Muscle layer of colon (tissue), 2 donors: ENCODE data around the gene HSPB9.
"Not testable (repeated sequence)": the region's sequence is repeated elsewhere in the genome, so short reads cannot be mapped to it uniquely, and the experiment has no call there.

Experiments used
- H3K27ac ChIP-seq: one replicate; pipeline ENCODE4 v1.7.0; 2013; ENCODE audit warnings: low read depth, mild to moderate bottlenecking, low read length, moderate library complexity
- H3K27me3 ChIP-seq, 2 donors: one replicate each; pipeline ENCODE4 v1.7.0; 2013; ENCODE audit warnings: low read length in 2 of 2, mild to moderate bottlenecking in 2 of 2; ENCODE audit not compliant: insufficient read depth in 2 of 2, control insufficient read depth in 1 of 2
- H3K36me3 ChIP-seq: one replicate; pipeline ENCODE4 v1.7.0; 2013; ENCODE audit warnings: mild to moderate bottlenecking, low read length; ENCODE audit not compliant: insufficient read depth
- H3K4me1 ChIP-seq: one replicate; pipeline ENCODE4 v1.7.0; 2013; ENCODE audit warnings: mild to moderate bottlenecking, low read length; ENCODE audit not compliant: insufficient read depth
- H3K4me3 ChIP-seq, 2 donors: one replicate each; pipeline ENCODE4 v1.7.0; 2013; ENCODE audit warnings: low read length in 2 of 2, low read depth in 1 of 2, mild to moderate bottlenecking in 1 of 2, moderate library complexity in 1 of 2
- H3K9ac ChIP-seq: one replicate; pipeline ENCODE4 v1.7.0; 2013; ENCODE audit warnings: low read length
- H3K9me3 ChIP-seq: one replicate; pipeline ENCODE4 v1.7.0; 2013; ENCODE audit warnings: mild to moderate bottlenecking, low read length
- donor health status: abdominal sarcoma.
- donor health status: Adenocarcinoma of cecum.

HSPB9 gene

DNA sequence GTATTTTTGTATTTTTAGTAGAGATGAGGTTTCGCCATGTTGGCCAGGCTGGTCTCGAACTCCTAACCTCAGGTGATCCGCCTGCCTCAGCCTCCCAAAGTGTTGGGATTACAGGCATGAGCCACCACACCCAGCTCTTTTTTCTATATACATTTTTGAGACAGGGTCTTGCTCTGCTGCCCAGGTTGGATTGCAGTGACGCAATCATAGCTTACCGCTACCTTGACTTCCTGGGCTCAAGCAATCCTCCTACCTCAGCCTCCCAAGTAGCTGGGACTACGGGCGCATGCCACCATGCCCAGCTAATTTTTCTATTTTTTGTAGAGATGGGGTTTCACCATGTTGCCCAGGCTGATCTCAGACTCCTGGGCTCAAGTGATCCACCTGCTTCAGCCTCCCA, 18.1 kb downstream of the HSPB9 start:
- H3K36me3 ChIP-seq, H3K27ac ChIP-seq, H3K27me3 ChIP-seq, H3K4me3 ChIP-seq, H3K9ac ChIP-seq, H3K9me3 ChIP-seq: not testable (repeated sequence)
- peaks cover 26% of the 10 kb centered on the region for H3K4me1 ChIP-seq

DNA sequence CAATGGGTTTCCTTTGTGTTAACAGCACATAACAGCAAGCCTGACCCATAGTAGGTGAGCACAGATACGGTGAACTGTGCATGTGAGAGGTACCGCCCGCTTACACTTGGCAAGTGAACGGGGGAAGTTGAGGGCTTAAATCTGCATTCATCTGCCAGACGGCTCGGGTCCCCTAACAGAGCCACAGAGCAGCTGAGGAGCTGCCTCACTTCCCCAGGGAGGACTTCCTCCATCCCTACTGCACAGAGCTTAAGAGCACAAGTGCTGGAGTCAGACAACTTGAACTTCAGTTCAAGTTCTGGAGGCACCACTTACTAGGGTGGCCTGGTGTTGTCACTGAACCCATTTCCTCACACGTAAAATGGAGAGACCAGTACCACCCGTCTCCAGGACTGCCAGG, 18.8 kb downstream of the HSPB9 start:
- Histone ChIP-seq H3K4me1 (peaks cover 26% of the 10 kb centered on the region), H3K4me3 (no peak overlapping the region)

DNA sequence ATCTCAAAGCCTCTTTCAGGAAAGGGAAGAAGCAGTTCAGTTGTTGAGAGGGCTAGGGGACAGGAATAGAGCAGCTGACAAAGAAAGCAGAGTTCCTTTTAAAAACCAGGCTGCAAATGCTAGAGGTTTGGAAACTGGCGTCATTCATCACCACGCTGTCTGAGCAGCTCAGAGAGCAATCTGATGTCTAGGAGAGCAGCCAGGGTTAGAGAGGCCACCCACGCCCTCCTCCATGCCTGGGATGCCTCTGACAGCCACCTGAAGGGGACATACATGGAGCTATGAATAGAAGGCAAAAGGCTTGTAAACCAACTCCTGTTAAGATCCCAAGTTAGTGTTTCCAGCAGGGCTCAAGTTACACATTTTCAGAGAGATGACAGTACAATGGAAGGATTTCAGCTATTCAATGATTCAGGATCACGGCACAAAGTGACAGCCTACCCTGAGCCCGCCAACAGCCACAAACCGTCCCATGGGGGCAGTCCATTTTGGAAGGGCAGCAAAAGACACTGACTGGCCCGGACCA, 19.8 kb downstream of the HSPB9 start:
- Histone ChIP-seq H3K9ac (no peak overlapping the region), H3K4me1 (peaks cover 26% of the 10 kb centered on the region), H3K9me3 (no peaks in the 10 kb centered on the region), H3K27me3 (no peaks in the 10 kb centered on the region), H3K36me3 (peaks cover 4% of the 10 kb centered on the region), H3K27ac (no peak overlapping the region), H3K4me3 (no peak overlapping the region)

More for the DNA sequence above, 18.8 kb downstream of the HSPB9 start:
- H3K36me3 ChIP-seq = peaks cover 4% of the 10 kb centered on the region
- H3K27me3 ChIP-seq = no peaks in the 10 kb centered on the region
- no peaks in the 10 kb centered on the region for H3K9me3 ChIP-seq
- H3K27ac ChIP-seq = no peak overlapping the region
- H3K9ac ChIP-seq = no peak overlapping the region

DNA sequence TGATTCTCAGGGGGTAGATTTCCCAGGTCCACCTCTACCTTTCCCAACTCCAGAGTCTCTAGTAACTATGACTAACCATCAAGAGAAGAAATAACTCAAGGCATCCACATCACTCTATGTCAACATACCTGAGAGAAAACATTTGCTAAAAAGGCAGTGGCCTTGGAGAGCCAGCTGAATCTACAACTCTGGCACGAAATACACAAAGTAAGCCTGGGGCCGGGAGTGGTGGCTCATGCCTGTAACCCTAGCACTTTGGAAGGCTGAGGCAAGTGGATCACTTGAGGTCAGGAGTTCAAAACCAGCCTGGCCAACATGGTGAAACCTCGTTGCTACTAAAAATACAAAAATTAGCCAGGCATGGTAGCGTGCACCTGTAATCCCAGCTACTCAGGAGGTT, 20.5 kb downstream of the HSPB9 start:
- H3K9me3 ChIP-seq, H3K27ac ChIP-seq, H3K4me3 ChIP-seq, H3K27me3 ChIP-seq, H3K36me3 ChIP-seq, H3K9ac ChIP-seq: not testable (repeated sequence)
- H3K4me1 ChIP-seq = peaks cover 22% of the 10 kb centered on the region

DNA sequence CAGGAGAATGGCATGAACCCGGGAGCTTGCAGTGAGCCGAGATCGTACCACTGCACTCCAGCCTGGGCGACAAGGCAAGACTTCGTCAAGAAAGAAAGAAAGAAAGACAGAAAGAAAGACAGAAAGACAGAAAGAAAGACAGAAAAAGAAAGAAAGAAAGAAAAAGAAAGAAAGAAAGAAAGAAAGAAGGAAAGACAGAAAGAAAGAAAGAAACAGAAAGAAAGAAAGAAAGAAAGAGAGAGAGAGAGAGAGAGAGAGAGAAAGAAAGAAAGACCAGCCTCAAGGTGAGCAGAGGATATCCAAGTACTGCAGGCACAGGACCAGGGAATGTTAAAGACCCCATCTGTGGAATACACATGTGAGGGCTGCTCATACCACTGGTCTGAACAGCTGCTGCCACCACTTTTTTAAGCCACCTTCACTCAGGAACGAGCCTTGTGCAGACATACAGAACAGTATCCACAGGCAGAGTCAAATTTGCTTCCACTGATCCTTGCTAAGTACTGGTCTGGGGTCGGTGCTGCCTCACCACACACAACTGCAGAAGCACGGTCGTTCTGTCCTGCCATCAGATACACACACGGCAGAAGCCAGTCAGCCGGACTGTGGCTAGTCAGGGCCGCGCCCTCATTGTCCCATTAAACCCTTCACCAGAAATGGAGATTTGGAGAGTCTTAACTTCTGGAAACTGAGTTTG, 24.5 kb downstream of the HSPB9 start:
- H3K27me3 ChIP-seq = no peaks in the 10 kb centered on the region
- no peaks in the 10 kb centered on the region for H3K36me3 ChIP-seq
- no peaks in the 10 kb centered on the region for H3K9me3 ChIP-seq
- H3K4me3 ChIP-seq = no peak overlapping the region
- H3K9ac ChIP-seq = no peak overlapping the region
- H3K27ac ChIP-seq = no peak overlapping the region
- H3K4me1 ChIP-seq = peaks cover 15% of the 10 kb centered on the region

DNA sequence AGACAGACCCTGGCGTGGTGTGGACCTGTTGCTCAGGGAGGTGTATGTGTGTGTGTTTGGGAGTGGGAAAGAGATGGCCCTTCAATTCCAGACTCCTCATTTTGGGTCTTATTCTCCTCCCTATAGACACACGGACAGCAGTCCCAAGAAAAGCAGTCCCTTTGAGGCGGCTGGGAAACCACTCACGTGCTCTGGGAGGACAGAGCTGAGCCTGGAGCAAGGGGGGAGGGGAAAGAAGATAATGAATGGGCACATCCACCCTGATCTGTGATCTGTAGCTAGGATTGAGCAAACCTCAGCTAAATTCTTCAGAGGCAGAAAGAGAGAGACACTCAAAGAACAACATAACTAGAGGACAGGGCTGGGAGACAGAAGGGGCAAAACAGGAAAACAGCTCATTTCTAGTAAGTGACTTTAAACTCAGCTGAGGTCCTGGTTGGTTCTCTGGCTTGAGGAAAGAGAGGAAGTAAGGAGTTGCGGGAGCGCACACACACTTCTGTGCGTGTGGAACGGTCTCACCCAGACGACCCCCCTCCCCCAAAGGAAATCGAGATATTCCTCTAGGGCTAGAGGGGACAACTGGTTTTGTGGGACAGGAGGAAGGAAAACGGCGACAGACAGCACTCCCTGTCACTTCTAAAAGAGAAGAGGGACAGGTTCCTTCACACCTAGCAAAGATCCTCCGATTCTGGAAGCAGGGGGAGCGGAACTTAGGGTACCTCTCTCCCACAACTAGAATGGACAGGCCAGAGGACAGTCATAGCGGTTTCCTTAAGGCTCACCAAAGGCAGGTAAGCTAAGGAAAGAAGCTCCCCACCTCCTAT, 31.5 kb downstream of the HSPB9 start:
- no peaks in the 10 kb centered on the region for H3K27me3 ChIP-seq
- H3K27ac ChIP-seq = peak overlapping the region; percentile 89
- no peaks in the 10 kb centered on the region for H3K36me3 ChIP-seq
- peaks cover 22% of the 10 kb centered on the region for H3K4me1 ChIP-seq
- H3K9ac ChIP-seq = peak overlapping the region; percentile 77
- H3K4me3 ChIP-seq = peak overlapping the region; percentile 90 to 99
- no peaks in the 10 kb centered on the region for H3K9me3 ChIP-seq

DNA sequence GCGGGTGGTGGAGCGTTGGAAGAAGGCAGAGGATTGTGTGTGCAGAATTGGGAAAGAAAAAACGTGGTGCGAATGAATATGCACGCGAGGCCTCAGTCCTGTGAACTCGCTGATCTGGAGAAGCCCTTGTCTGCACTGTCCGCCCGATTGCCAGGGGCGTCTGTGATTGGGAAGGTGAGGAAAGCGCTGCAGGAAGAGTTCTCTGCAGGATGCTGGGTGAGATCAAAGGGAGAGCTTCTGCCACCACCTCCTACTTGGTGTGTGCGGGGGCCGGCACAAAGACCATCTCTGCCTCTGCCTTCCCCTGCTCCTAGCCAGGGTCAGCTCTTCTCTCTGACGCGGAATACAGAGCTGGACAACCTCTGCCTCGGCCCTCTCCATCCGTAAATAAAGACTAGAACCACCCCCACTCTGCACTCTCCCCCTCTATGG, 33.0 kb downstream of the HSPB9 start:
- H3K9ac ChIP-seq = no peak overlapping the region
- no peaks in the 10 kb centered on the region for H3K9me3 ChIP-seq
- H3K4me3 ChIP-seq = peak overlapping the region; percentile 44 to 54
- no peaks in the 10 kb centered on the region for H3K36me3 ChIP-seq
- no peaks in the 10 kb centered on the region for H3K27me3 ChIP-seq
- no peak overlapping the region for H3K27ac ChIP-seq
- peaks cover 16% of the 10 kb centered on the region for H3K4me1 ChIP-seq

DNA sequence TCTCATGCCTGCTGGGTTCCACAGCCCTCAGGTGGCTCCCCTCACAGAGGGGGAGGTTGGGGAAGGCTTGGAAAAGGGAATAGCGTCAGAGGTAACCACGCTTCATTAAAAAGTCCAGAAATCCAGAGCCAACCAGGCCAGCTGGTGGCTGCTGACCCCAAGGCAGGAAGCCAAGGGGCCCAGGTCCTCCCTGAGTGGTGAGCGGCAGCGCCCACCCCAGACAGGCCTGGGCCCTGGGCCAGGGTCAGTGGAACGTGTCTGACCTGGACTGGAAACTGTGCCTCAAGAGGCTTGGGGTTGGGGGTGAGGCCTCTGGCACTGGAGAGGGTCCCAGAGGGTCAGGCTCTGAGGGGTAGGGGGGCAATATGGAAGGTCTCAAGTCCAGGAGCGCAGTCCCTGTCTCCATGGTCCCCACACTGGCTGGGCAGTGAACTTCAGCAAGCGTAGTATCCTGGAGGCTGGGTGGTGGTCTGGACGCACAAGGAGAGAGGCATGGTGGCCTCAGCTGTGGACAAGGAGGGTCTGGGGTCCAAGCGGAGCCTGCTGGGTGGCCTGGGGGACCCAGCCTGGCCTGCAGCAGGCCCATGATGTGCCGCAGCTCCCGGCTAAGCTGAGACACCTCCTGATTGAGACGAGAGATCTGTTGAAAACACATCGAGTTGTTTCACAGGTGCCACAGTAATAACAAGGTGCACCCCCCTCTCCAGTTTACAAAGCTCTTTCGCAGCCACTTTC, 37.4 kb downstream of the HSPB9 start:
- Histone ChIP-seq H3K27me3 (no peaks in the 10 kb centered on the region), H3K4me1 (no peaks in the 10 kb centered on the region), H3K36me3 (no peaks in the 10 kb centered on the region), H3K9ac (no peak overlapping the region), H3K27ac (no peak overlapping the region), H3K9me3 (no peaks in the 10 kb centered on the region), H3K4me3 (no peak overlapping the region)

DNA sequence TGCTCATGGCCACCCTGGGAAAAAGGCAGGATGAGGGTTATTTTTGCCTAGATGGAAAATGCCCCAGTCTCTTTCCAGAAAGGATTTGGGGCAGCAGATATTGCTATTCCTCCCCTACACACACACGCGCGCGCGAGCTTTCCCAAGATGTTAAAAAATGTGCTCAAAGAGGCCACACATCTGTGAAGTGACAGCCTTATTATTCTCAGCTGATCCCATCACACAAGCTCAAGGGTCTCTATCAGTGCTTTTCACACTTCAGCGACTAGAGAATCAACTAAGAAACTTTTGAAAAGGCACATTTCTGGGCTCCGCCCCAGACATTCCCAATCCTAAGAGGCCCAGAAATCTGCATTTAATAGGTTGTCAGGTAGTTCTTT, 37.9 kb downstream of the HSPB9 start:
- H3K9ac ChIP-seq = no peak overlapping the region
- no peaks in the 10 kb centered on the region for H3K27me3 ChIP-seq
- no peak overlapping the region for H3K4me3 ChIP-seq
- no peaks in the 10 kb centered on the region for H3K9me3 ChIP-seq
- no peak overlapping the region for H3K27ac ChIP-seq
- H3K4me1 ChIP-seq = no peaks in the 10 kb centered on the region
- no peaks in the 10 kb centered on the region for H3K36me3 ChIP-seq

DNA sequence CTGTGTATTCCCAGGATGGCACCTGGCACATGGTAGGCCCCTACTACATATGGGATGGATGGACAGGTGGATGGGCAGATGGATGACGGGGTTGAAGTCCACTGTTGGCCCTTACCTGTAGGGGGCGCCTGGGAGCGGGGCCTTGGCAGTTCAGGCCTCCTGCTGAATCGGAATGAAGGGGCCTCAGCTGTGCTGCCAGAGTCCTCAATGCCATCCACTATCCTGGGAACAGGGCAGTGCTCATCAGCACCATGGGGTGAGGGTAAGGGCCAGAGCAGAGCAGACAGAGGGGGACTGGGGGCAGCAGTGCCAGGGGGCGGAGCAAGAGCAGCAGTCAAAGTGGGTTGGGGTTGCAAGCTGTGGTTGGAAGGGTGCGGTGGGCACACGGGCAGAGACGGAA, 40.5 kb downstream of the HSPB9 start:
- H3K4me1 ChIP-seq = no peaks in the 10 kb centered on the region
- no peak overlapping the region for H3K27ac ChIP-seq
- no peaks in the 10 kb centered on the region for H3K36me3 ChIP-seq

DNA sequence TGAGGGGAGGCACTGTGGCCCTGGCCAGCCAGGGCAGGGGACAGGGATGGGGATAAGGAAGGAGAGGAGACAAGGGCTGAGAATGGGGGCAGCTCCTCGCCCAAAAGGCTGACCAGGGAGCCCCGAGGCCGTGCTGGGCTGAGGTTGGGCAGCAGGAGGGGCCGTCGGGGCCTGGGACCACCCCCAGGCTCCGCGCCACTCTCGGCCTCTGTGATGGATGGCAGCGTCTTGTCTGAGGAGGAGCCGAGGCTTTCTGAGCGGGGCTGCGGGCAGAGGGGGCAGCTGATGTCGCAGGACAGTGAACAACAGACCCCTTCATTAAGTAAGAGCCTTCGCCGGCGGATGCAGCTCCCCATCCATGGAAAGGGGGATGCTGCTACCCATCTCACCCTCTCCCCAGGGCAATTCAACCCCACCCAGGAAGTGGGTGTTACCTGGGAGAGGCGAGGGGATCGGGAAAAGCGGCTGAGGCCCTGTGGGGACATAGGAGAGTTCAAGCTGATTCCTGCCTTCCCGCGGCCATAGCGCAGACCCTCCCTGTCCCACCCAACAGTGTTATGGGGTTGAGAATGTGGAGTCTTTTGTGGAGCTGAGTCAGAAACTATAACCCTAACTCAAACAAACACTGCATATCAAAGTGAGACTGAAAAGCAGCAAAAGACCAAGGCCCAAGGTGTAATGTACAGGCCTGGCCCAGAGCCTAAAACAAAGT, 41.2 kb downstream of the HSPB9 start:
- Histone ChIP-seq H3K9me3 (no peaks in the 10 kb centered on the region), H3K27me3 (no peaks in the 10 kb centered on the region), H3K9ac (no peak overlapping the region), H3K27ac (no peak overlapping the region), H3K4me3 (no peak overlapping the region), H3K36me3 (no peaks in the 10 kb centered on the region), H3K4me1 (no peaks in the 10 kb centered on the region)

More for the DNA sequence above, 40.5 kb downstream of the HSPB9 start:
- no peaks in the 10 kb centered on the region for H3K9me3 ChIP-seq
- no peaks in the 10 kb centered on the region for H3K27me3 ChIP-seq
- H3K4me3 ChIP-seq = no peak overlapping the region
- H3K9ac ChIP-seq = no peak overlapping the region
